GM19372 (cell line): ENCODE data around the gene TOR1B.
"Not testable (repeated sequence)": the region's sequence is repeated elsewhere in the genome, so short reads cannot be mapped to it uniquely, and the experiment has no call there.

Experiments
- ATAC-seq: cut with Tn5 transposase; IDR thresholded peaks from one replicate; pipeline ENCODE4 v1.9.1; 2021; ENCODE audit warnings: mild to moderate bottlenecking, low read depth, moderate library complexity; ENCODE audit not compliant: unreplicated experiment

TOR1B gene

DNA sequence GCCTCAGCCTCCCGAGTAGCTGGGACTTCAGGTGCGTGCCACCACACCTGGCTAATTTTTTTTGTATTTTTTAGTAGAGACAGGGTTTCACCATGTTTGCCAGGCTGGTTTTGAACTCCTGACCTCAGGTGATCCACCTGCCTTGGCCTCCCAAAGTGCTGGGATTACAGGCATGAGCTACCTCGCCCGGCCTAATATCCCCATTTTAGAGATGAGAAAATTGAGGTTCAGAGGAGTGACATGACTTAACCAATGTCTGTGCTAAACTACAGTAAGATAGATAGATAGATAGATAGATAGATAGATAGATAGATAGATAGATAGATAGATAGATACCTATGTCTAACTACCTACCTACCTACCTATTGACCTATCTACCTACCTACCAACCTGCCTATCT, 26.9 kb upstream of the TOR1B start:
- ATAC-seq, result not testable (repeated sequence)

DNA sequence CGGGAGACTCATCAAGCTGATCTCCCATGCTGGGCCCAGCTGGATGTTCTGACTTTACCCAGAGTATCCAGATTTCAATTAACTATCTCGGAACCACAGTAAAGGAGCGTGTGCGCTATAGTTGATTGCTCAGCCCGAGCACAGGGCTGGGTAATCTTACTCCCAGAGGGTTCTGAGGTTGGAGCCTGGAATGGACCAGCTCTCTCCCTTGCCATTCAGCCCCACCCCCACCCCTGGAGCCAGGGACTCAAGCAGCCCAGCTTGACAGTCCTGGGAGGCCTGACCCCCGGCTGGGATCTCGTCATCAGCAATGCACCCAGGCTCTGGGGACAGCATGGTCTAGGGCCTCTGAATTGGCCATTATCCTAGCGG, 26.4 kb upstream of the TOR1B start:
- no peak for ATAC-seq

DNA sequence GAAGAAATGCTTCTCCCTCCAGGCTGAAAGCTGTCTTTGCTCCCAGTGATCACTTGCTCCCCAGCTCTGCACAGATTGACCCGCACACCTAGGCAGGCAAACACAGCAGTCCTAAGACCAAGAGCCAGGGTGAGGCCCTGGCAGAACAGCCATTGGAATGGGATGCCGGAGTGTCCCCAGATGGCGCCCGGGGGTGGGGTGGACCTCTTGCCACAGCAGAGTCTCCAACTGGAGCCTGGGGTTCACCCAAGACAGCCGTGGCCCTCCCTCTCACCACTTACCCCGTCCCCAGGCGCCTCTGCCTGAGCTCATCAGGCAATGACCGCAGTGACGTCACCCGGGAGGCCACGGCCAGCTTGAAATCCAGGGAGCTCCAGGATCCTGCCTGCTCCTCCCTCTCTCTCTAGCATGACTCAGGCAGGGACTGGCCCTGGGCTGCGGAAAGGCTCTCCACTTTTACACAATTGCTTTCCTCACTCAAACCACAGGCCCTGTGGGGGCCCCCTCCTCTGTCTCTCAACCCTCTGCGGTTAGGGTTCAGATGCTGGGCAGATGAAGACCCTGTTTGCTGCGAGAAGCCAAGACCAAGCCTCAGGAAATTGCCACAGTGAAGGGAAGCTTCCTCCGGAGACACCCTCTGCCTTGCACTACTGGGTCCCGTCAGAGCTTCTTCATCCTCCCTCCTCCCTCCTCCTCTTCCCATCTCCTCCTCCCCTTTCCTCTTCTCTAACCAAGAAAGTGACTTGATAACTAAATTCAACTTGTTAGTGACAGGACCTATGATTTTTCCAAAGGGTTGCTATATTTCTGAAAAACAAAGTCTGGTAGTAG, 25.8 kb upstream of the TOR1B start:
- no peak for ATAC-seq

DNA sequence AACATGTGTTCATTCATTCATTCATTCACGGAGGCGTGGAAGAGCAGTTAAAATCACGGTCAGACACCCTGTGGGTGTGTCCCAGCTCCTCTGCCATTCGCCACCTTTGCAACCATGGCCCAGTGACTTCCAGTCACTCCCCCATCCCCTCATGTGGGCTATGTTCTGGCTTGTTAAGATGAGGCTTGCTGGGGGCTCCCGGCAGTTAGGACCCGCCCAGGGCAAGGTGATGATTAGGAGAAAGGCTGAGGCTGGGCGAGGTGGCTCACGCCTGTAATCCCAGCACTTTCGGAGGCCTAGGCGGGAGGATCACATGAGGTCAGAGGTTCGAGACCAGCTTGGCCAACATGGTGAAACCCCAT, 25.2 kb upstream of the TOR1B start:
- no peak for ATAC-seq

DNA sequence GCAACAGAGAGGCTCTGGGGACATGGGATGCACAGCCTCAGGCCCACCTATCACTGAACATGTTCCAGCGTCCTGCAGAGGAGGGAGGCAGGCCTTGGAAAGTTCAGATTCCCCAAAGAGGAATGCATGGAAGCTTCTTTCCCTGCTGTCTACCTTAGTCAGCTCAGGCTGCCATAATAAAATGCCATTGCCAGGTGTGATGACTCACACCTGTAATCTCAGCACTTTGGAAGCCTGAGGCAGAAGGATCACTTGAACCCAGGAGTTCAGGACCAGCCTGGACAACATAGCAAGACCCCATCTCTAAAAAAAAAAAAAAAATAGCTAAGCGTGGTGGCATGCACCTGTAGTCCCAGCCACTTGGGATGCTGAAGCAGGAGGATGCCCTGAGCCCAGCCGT, 24.5 kb upstream of the TOR1B start:
- no peak for ATAC-seq

DNA sequence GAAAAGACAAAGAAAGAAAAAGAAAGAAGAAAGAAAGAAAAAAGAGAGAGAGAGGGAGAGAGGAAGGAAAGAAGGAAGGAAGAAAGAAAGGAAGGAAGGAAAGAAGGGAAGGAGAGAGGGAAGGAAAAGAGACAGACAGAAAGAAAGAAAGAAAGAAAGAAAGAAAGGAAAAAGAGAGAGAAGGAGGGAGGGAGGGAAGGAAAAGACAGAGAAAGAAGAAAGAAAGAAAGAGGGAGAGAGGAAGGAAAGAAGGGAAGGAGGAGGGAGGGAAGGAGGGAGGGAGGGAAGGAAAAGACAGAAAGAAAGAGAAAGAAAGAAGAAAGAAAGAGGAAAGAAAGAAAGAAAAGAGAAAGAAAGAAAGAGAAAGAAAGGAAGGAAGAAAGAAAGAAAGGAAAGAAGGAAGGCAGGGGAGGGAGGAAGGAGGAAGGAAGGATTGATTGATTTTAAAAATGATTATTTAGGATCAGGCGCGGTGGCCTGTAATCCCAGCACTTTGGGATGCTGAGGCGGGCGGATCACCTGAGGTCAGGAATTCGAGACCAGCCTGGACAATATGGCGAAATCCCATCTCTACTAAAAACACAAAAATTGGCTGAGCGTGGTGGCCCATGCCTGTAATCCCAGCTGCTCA, 23.3 kb upstream of the TOR1B start:
- ATAC-seq, result no peak

DNA sequence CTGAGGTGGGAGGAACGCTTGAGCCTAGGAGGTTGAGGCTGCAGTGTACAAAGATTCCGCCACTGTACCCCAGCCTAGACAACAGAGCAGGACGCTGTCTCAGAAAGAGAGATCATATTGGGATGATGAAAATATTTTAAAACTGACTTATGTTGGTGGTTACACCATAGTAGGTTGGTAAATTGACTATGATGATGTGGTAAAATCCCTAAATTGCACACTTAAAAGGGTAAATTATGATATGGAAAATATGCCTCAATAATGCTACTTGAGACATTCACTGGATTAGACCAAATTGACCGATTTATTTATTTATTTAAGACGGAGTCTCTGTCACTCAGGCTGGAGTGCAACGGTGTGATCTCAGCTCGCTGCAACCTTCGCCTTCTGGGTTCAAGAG, 21.9 kb upstream of the TOR1B start:
- ATAC-seq, result no peak

DNA sequence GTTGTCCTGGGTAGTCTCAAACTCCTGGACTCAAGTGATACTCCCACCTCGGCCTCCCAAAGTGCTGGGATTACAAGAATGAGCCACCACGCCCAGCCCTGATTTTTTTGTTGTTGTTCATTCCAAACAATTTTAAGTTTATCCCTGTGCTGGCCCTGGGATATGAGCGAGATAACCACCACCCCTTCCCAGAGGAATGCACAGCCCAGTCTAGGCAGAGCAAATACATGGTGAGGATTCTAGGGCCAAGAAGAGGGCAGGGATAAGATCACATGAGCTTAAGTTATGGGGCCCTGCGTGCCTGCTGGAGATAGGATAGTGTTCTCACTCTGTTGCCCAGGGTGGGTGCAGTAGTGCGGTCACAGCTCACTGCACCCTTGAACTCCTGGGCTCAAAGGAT, 21.0 kb upstream of the TOR1B start:
- no peak for ATAC-seq

DNA sequence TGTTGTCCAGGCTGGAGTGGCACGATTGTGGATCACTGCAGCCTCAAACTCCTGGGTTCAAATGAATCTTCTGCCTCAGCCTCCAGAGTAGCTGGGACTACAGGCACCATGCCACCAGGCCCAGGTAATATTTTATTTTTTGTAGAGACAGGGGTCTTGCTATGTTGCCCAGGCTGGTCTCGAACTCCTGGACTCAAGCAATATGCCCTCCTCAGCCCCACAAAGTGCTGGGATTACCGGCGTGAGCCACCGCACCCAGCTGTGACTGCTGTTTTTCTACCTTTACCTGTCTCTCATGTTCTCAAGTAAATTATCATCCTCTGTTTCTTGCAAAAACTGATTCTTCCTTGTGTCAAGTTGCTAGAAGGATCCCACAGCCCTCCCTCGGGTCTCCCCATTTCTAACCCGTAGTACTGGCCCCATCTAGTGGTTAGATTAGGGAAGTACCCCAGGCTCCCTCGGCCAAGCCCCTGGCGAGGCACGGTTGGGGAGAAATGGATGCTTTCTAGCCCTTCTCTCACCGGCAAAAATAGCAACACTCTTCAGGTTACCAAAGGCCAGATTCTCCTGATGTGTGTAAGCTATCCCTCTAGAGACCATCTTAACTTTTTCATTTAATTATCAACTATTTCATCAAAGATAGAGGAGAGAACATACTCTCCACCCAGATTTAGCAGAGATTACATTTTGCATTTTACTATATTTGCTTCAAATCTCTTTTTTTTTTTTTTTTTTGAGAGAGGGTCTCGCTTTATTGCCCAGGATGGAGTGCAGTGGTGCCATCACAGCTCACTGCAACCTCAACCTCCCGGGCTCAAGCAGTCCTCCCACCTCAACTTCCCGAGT, 19.2 kb upstream of the TOR1B start:
- no peak for ATAC-seq

DNA sequence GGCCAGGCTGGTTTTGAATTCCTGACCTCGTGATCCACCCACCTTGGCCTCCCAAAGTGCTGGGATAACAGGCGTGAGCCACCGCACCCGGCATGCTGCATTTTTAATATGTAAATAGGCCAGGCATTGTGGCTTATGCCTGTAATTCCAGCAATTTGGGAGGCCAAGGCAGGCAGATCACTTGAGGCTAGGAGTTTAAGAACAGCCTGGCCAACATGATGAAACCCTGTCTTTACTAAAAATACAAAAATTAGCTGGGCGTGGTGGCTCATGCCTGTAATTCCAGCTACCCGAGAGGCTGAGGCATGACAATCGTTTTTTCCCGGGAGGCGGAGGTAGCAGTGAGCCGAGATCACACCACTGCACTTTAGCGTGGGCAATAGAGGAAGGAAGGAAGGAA, 18.0 kb upstream of the TOR1B start:
- not testable (repeated sequence) for ATAC-seq

DNA sequence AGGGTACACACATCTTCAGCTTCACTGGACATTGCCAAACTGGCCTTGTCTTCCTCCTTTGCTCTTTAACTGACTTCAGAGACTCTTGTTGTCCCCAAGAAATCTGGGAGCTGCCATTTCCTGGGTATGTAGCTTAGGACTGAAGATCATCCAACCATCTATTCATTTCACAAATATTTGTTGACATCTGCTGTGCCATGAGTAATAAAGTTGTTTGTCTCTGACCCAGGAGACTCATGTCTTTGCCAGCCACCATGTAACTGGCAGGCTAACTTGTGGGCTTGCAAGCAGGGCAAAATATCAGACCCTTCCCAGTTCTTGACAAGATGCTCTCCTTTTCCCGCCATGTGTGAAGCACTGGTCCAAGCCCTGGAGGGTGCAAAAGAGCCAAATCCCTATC, 17.1 kb upstream of the TOR1B start:
- no peak for ATAC-seq

DNA sequence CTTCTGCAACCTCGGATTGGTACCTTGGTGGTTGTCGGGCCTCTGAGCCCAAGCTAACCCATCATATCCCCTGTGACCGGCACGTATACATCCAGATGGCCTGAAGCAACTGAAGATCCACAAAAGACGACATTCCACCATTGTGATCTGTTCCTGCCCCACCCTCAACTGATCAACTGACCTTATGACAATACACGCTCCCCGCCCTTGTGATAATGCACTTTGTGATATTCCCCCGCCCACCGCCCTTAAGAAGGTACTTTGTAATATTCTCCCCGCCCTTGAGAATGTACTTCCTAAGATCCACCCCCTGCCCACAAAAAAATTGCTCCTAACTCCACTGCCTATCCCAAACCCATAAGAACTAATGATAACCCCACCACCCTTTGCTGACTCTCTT, 16.5 kb upstream of the TOR1B start:
- ATAC-seq, result no peak

DNA sequence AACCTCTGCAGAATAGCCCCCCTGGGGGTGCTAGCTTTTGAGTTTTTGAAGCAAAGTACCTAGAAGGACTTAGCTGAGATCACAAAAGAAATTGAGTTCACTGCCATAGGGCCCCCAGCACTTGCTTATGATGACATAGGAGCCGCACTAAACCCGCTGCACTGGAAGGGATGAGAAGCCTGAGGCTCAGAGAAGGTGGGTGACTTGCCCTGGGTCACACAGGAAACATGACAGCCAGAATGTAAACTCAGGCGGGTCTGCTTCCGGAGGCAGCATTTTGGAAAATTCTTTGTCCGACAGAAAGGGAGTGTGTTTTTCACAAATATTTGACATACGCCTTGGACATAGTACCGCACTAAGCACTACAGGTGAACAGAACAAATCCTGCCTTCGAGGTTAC, 8.4 kb upstream of the TOR1B start:
- no peak for ATAC-seq

DNA sequence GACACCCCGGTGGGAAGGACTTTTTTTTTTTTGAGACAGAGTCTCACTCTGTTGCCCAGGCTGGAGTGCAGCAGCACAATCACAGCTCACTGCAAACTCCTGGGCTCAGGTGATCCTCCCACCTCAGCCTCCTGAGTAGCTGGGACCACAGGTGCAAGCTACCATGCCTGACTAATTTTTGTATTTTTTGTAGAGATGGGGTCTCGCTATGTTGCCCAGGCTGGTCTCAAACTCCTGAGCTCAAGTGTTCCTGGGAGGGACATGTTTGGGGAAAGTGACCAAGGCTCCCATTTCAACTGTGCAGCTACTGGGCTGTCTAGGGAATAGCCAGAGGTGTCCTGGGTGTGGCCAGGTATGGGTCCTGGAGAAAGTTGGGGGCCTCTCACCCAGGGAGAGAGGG, 7.0 kb upstream of the TOR1B start:
- ATAC-seq, result not testable (repeated sequence)

DNA sequence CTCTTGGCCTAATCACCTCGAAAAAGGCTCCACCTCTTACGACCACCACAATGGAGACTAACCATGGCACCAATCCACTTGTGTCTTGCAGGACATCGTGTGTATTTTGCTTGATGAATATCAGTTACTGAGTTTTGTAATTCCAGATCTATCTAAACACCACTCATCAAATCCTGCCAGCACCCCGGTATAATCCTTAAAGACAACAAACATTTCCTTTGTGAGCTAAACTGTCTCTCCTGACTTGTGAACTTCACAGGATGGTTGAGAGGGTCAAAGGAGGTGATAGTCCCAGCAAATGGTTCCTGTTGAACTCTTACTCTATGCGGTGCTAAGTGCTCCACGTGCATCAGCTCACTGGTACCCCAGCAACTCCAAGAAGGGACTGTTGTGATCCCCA, 4.0 kb upstream of the TOR1B start:
- no peak for ATAC-seq

DNA sequence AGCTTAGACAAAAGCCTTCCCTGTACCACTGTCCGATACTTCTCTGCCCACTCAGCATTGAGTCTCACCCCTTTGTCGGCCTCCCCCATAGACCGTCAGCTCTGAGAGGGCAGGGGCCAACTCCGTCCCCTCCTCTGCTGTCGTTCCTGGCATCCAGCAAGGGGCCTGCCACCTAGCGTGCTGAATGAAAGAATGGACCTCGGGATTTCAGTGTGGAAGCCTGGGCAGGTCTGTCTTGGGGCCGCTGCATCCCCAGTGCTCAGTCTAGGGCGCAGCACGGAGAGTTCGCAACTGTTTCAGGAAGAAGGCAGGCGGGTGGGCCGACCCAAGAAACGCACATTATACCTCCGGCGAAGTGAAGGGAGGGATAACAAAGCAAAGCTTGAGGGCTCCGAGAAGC, 1.5 kb upstream of the TOR1B start:
- no peak for ATAC-seq

DNA sequence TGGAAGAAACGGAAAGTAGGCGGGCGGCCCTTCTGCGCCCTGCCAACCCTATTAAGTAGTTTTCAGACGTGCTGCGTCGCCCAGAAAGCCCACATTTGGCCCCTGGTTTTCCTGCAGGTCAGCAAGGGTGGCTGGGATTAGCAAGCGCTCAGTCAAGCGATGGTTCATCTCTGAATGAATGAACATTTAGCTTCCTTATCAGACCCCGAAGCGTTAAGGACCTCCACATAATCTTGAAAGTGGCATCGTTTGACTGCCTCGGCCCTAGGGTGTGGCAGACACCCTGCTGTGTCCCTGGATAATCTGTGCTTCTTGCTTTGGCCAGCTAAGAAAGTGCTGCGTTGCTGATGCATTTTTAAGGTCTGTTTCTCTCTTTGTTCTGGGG, 684 bp downstream of the TOR1B start:
- ATAC-seq, result no peak

DNA sequence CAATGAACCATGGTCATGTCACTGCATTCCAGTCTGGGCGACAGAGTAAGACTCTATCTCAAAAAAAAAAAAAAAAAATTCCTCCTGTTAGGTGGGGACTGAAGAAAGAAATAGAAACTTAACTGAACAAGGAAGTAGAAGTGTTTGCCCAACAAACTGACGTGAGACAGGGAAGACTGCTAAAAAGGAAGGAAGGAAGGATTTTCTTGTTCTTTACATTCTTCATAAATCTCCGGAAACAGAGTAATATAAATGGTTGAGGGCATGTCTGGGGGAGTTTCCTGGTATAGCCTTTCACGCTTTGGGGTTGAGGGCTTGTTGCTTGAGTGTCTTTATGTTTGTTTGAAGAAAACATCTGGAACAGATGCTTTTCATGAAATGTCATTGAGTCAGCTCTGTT, 3.1 kb downstream of the TOR1B start:
- ATAC-seq, result no peak

DNA sequence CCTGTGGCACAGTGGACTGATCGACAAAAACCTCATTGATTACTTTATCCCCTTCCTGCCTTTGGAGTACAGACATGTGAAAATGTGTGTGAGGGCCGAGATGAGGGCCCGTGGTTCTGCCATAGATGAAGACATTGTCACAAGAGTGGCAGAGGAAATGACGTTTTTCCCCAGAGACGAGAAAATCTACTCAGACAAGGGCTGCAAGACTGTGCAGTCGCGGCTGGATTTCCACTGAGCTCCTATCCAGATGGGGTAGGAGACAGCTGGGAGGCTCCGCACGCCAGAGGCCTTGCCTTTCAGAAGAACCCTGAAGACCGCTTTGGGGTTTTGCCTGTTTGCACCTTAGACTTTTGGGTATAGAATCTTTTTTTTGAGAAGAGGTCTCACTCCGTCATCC, 6.4 kb downstream of the TOR1B start:
- no peak for ATAC-seq

DNA sequence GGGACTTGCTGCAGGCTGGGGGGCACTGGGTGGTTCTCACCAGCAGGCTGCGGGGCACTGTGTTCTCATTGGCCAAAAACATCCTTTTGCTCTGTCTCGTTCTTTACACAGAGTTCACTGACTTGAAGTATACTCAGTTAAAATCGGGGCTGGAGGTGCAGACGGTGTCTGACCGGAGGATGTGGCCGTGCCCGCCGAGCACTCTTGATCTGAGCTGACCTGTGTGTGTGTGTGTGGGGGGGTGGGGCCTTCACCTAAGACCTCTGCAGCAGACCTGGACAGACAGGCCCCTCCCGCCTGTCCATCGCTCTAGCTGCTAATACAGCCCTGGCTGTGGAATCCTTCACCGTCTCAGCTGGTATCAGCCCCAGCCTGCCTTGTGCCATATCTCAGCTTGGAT, 7.1 kb downstream of the TOR1B start:
- no peak for ATAC-seq

DNA sequence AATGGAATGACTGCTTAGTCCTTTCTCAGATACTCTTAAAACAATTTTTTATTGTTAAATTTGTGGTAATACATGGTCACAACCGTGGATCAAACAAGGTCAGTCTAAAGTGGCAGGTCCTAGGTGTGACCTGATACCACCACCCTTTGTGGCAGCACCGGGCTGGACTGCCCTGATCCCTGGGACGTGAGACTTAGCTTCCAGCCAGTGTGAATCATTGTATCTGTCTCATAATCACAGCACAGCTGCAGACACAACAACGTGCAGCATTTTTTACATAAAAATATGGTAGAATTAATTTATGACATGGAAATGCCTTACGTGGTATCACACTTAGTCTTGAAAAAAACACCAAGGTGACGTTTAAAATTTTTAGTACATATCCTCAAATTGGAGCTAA, 7.8 kb downstream of the TOR1B start:
- ATAC-seq, result no peak

DNA sequence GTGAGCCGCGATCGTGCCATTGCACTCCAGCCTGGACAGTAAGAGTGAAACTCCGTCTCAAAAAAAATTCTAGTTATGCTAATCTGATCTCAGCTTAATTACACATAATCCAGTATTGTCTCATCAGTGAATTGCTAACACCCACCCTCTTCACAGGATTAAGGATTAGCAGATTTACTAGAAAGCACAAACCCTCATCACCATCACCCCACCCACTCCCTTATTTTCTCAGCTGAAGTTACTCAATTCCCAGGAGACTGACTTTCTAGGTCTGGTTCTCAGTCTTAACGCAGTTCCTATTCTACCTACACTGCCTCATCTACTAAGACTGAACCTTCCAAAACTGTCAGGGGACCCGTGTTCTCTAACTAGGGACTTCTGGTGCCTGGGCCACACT, 9.0 kb downstream of the TOR1B start:
- no peak for ATAC-seq
